ENCODE results near the gene FBXL16.

Gene FBXL16

DNA sequence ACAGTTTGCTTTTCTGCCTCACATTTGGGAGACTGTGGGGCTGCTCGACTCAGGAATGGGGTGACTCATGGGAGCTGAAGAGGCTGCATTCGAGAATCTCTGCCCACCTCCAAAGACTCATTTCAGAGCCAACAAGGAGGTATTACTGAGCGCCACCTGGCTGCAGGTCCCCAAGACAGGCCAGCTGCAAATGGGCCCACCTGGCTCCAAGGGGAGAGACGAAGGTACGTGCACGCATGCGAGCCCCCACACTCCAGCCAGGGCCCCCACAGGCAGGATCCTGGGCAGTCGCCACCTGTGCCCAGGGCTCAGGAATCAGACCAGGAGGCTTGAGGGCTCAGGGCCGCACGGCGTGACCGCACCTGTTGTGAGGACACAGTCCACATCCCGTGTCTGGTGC, 27.3 kb upstream of the FBXL16 start:
- H3K27ac ChIP-seq (ENCODE audit: low read depth, low read length), result no peak overlapping the region
- H3K9ac ChIP-seq (ENCODE audit: low read length), result no peak overlapping the region
- no peaks in the 10 kb centered on the region for H3K4me1 ChIP-seq (ENCODE audit: control insufficient read depth, insufficient read depth, low read length)
- no peaks in the 10 kb centered on the region for H3K27me3 ChIP-seq (ENCODE audit: control insufficient read depth, insufficient read depth, low read length)
- H3K4me3 ChIP-seq (ENCODE audit: low read length), result no peak overlapping the region
- H3K36me3 ChIP-seq (ENCODE audit: control insufficient read depth, insufficient read depth, low read length), result peaks cover 22% of the 10 kb centered on the region

DNA sequence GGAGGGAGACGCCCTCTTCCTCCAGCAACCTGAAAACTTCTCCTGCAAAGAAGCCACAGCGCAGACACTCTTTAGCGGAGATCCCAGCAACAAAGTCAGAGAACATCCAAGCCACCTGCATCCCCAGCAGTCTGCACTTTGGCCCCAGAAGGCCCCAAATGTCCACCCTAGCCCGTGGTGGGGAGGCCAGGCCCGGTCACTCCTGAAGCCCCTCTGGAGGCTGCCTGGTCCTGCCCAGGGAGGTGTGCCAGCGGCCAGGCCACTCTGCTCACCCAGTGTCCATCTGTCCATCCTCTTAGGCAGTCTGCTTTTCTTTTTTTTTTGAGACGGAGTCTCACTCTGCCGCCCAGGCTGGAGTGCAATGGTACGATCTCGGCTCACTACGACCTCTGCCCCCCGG, 26.7 kb upstream of the FBXL16 start:
- Histone ChIP-seq H3K27ac (ENCODE audit: low read depth, low read length) (no peak overlapping the region), H3K36me3 (ENCODE audit: control insufficient read depth, insufficient read depth, low read length) (peaks cover 22% of the 10 kb centered on the region), H3K4me1 (ENCODE audit: control insufficient read depth, insufficient read depth, low read length) (no peaks in the 10 kb centered on the region), H3K27me3 (ENCODE audit: control insufficient read depth, insufficient read depth, low read length) (peaks cover 4% of the 10 kb centered on the region), H3K9ac (ENCODE audit: low read length) (no peak overlapping the region), H3K4me3 (ENCODE audit: low read length) (no peak overlapping the region)

DNA sequence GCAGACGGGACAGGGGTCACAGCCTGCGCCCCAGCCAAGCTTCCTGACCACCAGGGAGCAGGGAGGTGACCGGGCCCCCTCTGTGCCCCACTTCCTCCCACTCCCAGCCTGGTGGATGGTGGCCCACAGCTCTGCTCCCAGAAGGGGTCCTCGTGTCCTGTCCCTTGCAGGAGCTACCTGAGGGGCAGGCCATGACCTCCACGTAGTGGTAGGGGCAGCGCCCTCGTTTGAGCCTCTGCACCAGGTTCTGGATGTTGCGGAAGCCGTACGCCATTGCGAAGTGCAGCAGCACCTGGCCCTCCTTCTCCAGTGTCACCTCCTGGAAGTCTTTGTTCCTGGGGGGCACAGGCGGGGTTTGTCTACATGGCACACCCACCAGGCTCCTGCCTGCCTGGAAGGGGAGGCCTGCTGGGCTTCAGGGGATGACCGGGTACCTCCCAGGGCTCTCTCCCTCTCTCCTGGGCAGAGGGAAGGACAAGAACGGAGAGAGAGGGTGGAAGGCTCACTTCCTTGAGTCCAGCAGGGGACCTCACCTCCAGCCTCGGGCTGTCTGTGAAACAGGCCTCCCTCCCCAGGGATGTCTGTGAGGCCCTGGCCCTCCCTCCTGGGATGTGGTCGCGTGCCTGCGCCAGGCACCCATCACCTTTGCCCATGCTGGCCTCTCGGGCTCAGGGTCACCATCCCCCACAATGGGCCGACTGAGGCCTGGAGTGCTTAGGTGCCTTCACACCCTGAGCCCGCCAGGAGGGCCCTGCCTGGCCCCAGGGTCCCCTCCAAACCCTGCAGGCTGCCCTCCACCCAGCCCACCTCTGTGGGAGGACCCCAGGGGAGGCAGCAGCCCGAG, 25.3 kb upstream of the FBXL16 start:
- Histone ChIP-seq H3K4me3 (ENCODE audit: low read length) (no peak overlapping the region), H3K9ac (ENCODE audit: low read length) (no peak overlapping the region), H3K27ac (ENCODE audit: low read depth, low read length) (no peak overlapping the region), H3K4me1 (ENCODE audit: control insufficient read depth, insufficient read depth, low read length) (no peaks in the 10 kb centered on the region), H3K36me3 (ENCODE audit: control insufficient read depth, insufficient read depth, low read length) (peaks cover 14% of the 10 kb centered on the region), H3K27me3 (ENCODE audit: control insufficient read depth, insufficient read depth, low read length) (peaks cover 14% of the 10 kb centered on the region)

DNA sequence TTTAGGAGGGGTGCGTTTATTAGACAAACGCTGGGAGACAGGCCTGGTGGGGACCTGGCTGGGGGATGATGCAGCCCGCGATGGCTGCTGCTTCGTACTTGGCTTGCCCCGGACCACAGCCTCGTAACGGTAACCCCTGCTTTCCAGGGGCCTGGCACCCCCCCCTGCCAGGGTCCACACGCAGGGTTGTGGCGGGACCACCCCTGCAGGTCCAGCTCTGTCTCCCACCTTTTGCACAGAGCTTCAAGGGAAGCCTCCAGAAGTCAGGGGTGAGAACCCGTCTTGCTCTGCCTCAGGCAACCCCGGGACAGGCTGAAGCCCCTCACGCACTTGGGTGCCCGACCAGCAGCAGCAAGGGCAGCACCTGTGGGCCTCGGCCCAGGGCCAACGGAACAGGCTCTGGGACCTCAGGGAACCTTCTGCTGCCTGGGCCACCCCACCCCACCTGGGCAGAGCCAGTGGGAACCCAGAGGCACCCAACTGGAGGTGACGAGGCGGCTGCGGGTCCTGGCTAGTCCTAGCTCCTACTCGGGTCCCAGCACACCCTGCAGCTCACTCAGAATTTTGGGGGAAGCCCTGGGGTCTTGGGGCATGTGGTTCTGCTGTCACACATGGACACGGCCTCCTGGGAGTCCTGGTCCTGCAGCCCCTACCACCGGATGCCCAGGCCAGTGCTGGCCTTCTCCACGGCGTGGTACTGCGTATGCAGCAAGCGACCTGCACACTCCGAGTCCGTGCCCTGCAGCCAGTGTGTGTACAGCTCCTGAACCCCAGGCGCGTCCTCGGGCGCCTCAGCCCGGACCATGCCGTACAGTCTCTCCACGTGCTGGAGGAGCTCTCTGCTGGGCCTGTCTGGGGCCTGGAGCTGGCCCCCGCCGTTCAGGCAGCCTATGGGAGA, 24.4 kb upstream of the FBXL16 start:
- no peaks in the 10 kb centered on the region for H3K4me1 ChIP-seq (ENCODE audit: control insufficient read depth, insufficient read depth, low read length)
- H3K36me3 ChIP-seq (ENCODE audit: control insufficient read depth, insufficient read depth, low read length), result peaks cover 14% of the 10 kb centered on the region
- no peak overlapping the region for H3K9ac ChIP-seq (ENCODE audit: low read length)
- peaks cover 17% of the 10 kb centered on the region for H3K27me3 ChIP-seq (ENCODE audit: control insufficient read depth, insufficient read depth, low read length)
- H3K4me3 ChIP-seq (ENCODE audit: low read length), result no peak overlapping the region
- no peak overlapping the region for H3K27ac ChIP-seq (ENCODE audit: low read depth, low read length)

DNA sequence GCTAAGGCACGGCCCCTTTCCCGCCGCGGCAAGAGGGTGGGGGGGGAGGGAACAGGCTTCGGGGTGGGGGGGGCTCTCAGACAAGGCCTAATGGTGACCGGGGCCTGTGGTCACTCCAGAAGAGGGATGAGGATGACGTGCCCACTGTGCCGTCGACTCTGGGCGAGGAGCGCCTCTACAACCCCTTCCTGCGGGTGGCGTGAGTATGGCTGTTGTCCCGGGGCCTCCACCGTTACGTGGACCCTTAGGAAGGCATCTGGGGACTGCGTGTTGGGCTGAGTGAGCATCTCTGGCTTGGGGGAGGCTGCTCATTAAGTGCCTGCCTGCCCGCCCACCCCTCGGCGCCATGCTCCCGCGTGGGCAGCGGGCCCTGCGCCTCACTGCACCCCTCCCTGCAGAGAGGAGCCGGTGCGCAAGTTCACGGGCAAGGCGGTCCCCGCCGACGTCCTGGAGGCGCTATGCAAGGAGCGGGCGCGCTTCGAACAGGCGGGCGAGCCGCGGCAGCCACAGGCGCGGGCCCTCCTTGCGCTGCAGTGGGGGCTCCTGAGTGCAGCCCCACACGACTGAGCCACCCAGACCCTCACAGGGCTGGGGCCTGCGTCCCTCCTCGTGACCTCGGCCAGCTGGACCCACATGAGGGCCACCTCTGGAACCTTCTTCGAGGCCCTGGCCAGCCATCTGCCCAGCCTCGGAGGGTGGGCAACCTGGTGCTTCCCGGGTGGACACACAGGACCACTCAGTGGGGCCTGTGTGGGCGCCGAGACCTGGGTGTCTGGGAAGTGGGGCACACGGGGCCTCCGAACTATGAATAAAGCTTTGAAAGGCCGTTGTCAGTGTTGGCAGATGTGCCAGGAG, 23.5 kb upstream of the FBXL16 start:
- peaks cover 17% of the 10 kb centered on the region for H3K27me3 ChIP-seq (ENCODE audit: control insufficient read depth, insufficient read depth, low read length)
- no peak overlapping the region for H3K4me3 ChIP-seq (ENCODE audit: low read length)
- H3K36me3 ChIP-seq (ENCODE audit: control insufficient read depth, insufficient read depth, low read length), result peaks cover 9% of the 10 kb centered on the region
- H3K27ac ChIP-seq (ENCODE audit: low read depth, low read length), result no peak overlapping the region
- H3K4me1 ChIP-seq (ENCODE audit: control insufficient read depth, insufficient read depth, low read length), result no peaks in the 10 kb centered on the region
- no peak overlapping the region for H3K9ac ChIP-seq (ENCODE audit: low read length)

DNA sequence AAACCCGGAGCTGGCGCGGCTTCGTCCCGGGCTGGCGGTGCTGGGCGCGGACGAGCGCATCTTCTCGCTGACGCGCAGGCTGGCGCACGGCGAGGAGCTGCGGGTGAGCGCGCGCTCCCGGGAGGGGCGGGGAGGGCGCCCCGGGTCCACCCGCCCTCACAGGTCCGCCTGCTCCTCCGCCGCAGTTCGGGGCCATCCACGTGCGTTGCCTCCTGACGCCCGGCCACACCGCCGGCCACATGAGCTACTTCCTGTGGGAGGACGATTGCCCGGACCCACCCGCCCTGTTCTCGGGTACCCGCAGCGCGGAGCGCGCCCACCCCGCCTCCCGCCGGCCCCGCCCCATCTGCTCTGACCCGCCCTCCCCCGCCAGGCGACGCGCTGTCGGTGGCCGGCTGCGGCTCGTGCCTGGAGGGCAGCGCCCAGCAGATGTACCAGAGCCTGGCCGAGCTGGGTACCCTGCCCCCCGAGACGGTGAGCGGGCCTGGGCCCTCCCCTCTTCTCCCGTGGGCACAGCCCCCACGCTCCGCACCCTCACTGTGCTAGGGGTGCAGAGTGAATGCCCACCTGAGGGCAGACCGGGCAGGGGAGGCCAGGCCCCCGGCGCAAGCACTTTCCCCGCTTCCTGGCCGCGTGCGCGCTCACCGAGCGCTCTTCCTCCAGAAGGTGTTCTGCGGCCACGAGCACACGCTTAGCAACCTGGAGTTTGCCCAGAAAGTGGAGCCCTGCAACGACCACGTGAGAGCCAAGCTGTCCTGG, 22.7 kb upstream of the FBXL16 start:
- H3K4me1 ChIP-seq (ENCODE audit: control insufficient read depth, insufficient read depth, low read length), result no peaks in the 10 kb centered on the region
- H3K4me3 ChIP-seq (ENCODE audit: low read length), result peak overlapping the region; percentile 59
- H3K9ac ChIP-seq (ENCODE audit: low read length), result no peak overlapping the region
- peaks cover 4% of the 10 kb centered on the region for H3K36me3 ChIP-seq (ENCODE audit: control insufficient read depth, insufficient read depth, low read length)
- H3K27ac ChIP-seq (ENCODE audit: low read depth, low read length), result no peak overlapping the region
- peaks cover 17% of the 10 kb centered on the region for H3K27me3 ChIP-seq (ENCODE audit: control insufficient read depth, insufficient read depth, low read length)

DNA sequence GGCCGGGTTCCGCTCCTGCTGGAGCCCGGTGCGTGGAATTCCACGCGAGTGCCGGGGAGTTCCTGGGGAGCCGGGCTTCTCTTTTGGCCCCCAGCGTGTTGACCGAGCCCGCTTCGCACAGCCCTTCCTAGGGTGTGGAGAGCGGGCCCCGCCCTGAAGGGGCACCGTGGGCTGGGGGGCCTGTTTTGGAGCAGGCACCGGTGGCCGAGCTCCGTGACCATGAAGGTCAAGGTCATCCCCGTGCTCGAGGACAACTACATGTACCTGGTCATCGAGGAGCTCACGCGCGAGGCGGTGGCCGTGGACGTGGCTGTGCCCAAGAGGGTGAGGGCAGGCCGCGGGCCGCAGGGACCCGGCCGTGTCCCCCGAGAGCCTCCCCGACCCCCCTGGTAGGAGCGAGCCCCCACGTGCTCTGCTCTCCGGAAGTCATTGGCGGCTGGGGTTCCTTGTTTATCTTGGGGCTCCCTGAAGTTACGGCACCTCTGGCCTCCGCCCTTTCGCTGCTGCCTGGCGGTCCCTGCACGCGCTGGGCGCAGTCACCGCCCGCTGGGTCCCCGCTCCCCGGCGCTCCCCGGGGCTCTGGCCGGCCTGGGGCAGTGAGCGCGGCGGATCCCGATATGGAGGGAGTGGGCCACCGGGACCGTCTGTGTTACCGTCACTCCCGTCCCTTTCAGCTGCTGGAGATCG, 21.8 kb upstream of the FBXL16 start:
- no peaks in the 10 kb centered on the region for H3K4me1 ChIP-seq (ENCODE audit: control insufficient read depth, insufficient read depth, low read length)
- H3K27me3 ChIP-seq (ENCODE audit: control insufficient read depth, insufficient read depth, low read length), result peaks cover 17% of the 10 kb centered on the region
- no peak overlapping the region for H3K9ac ChIP-seq (ENCODE audit: low read length)
- no peak overlapping the region for H3K27ac ChIP-seq (ENCODE audit: low read depth, low read length)
- H3K36me3 ChIP-seq (ENCODE audit: control insufficient read depth, insufficient read depth, low read length), result no peaks in the 10 kb centered on the region
- H3K4me3 ChIP-seq (ENCODE audit: low read length), result peak overlapping the region; percentile 59

DNA sequence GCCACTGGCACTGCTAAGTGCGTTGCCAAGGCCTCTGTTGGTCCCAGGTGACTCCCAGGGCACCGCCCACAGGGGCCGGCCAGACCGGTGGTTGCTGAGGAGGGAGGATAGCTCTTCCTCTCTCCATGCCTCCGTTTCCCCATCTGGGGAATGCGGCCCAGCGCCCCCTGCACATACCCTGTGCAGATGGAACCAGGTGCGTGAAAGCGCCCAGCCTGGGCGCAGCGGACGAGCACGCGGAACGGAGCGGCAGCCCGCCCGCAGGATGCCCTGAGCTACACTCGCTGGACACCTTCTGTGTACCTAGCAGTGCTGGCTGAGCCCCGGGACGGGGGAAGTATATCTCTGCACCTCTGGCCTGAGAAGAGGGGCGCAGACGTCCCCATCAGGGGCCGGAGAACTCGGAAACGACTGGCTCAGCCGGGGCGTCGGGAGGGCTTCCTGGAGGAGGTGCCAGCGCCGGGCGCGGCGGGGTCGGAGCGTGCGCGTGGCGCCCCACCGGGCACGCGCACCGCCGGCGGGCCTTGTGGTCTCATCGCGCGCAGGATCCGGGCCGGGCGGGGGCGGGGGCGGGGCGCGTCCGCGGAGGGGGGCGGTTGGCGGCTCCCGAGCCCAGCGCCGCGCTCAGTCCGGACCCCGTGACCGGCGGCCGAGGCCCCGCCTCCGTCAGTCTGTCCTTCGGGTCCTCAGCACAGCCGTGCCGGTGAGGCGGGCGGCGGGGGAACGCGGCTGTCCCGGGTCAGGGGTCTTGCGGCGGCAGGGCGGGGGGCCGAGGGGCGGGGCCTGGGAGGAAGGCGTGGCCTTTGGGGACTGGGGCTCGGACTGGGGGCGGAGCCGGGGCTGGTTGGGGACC, 21.1 kb upstream of the FBXL16 start, which contains the start of the genes CCDC78 and HAGHL:
Gene CCDC78, minus strand, starts transcription at position 6 of the 853 bp plus-strand sequence. CDS start 76 bp downstream, outside the sequence.
Gene HAGHL, plus strand, starts transcription at position 669 of the 853 bp plus-strand sequence. CDS start 404 bp downstream, outside the sequence.
- H3K9ac ChIP-seq (ENCODE audit: low read length), result no peak within 1 kb of the TSS
- no peak within 1 kb of the TSS for H3K27ac ChIP-seq (ENCODE audit: low read depth, low read length)
- no peaks in the 10 kb centered on the region for H3K4me1 ChIP-seq (ENCODE audit: control insufficient read depth, insufficient read depth, low read length)
- peak within 1 kb of the TSS; percentile 59 for H3K4me3 ChIP-seq (ENCODE audit: low read length)
- H3K36me3 ChIP-seq (ENCODE audit: control insufficient read depth, insufficient read depth, low read length), result no peaks in the 10 kb centered on the region
- H3K27me3 ChIP-seq (ENCODE audit: control insufficient read depth, insufficient read depth, low read length), result peaks cover 17% of the 10 kb centered on the region

DNA sequence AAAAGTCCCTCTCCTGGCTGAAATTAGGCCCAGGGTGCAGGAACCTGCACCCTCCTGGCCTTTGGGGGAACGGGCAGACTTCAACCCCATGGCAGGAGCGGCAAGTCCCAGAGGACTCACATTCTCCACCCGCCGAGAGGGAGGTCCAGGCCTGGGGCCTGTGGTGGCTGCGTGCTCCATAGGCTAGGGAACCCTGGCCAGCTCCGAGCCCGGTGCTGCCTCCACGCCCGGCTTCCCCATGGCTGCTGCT, 20.5 kb upstream of the FBXL16 start:
- Histone ChIP-seq H3K36me3 (ENCODE audit: control insufficient read depth, insufficient read depth, low read length) (no peaks in the 10 kb centered on the region), H3K4me3 (ENCODE audit: low read length) (peak overlapping the region; percentile 40), H3K27ac (ENCODE audit: low read depth, low read length) (no peak overlapping the region), H3K27me3 (ENCODE audit: control insufficient read depth, insufficient read depth, low read length) (peaks cover 17% of the 10 kb centered on the region), H3K4me1 (ENCODE audit: control insufficient read depth, insufficient read depth, low read length) (no peaks in the 10 kb centered on the region), H3K9ac (ENCODE audit: low read length) (no peak overlapping the region)

DNA sequence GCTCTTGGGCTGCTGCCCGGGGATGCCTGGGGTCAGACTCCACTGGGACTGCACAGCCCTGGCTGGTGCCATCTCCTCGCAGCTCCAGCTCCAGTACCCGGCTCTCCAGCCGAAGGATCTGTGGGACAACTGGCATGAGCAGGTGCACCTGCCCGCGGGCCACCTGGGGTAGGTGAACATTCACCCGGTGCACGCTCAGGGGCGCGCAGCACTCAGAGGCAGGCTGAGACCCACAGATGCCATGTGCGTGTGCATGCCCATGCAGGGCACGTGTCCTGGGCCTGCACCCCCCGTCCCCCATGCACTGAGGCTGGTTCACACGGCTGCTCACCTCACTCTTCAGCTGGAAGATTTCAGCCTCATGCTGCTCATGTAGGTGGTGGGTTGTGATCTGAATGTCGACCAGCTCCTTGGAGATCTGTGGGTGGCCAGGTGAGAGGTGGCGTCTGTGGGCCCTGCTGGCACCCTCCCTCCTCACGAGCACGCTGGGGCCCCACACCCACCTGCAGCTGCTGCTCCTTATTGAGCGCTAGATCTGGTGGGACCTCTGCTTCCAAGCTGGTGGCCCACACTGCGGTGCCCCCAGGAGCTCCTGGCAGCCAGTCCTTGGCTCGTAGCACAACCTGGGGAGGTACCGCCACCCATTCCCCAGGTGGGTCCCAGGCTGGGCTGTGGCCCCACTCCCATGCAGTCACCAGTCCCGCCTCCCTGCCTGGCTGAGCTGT, 20.0 kb upstream of the FBXL16 start:
- Histone ChIP-seq H3K36me3 (ENCODE audit: control insufficient read depth, insufficient read depth, low read length) (no peaks in the 10 kb centered on the region), H3K9ac (ENCODE audit: low read length) (no peak overlapping the region), H3K4me1 (ENCODE audit: control insufficient read depth, insufficient read depth, low read length) (no peaks in the 10 kb centered on the region), H3K27me3 (ENCODE audit: control insufficient read depth, insufficient read depth, low read length) (peaks cover 17% of the 10 kb centered on the region), H3K27ac (ENCODE audit: low read depth, low read length) (no peak overlapping the region), H3K4me3 (ENCODE audit: low read length) (peak overlapping the region; percentile 40)
